Right renal cortex interstitium (tissue), 3 donors: ENCODE data around the gene WDR74. TPM values are rescaled to one million over a fixed set of nuclear protein-coding genes. Genes with fewer than 3 reads are reported as not detected.

ENCODE experiments used
- DNase-seq, 3 donors: peaks; one replicate each; pipeline ENCODE4 v3.0.0-alpha.2; 2013; ENCODE audit warnings: low read depth in 3 of 3, low spot score in 2 of 3
- polyA plus RNA-seq, 3 donors: library from polyadenylated mRNA; unstranded; fragments of 120-200 nt; gene quantifications; one replicate each; pipeline ENCODE4 v1.2.1, GENCODE V29; 2013; ENCODE audit not compliant: insufficient read length in 3 of 3

WDR74 gene
- polyA plus RNA-seq, 3 donors = 31.2 to 36.0 (median 33.7) TPM

DNA sequence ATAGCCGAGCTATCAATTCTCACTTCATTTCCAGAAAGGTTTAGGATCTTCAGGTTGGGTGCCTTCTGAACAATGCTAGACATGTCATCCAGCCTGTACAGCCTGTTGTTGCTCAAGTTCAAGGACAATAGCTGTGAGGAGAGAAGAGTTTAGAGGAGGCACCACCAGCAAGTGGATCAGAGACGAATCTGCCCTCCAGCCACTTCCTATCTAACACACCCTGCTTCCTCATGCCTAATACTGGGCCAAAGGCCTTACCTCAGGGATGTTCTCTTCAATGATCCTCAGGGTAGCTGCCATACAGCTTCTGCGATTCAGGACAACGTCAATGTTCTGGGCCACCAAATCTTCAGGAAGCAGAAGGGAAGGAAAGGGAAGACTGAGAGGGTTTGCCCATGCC, 38.3 kb downstream of the WDR74 start:
- no peak for DNase-seq

DNA sequence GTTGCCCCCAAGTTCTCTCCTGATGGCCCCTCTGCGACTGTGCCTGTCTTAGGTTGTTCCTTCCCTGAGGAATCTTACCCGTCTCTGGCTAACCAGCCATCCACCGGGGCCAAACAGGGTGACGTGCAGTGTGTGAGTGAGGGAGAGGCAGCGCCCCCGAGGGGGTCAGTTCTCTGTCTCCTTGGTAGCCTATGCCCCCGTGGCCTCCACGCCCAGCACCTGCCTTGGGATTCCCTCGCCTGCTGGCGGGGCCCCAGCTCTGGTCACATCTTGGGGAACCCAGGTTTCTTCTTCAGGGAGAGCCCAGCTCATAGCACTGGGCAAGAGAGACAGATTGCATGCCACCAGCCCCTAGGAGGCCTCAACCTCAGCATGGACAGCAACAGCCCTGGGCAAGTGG, 39.9 kb downstream of the WDR74 start:
- no peak for DNase-seq

GRCh38 chr11:62796281-62796680, 43.1 kb downstream of the WDR74 start:
- no peak for DNase-seq

- DNase-seq = no peak
These were observed 45.1 kb downstream of the WDR74 start for GRCh38 chr11:62794201-62794775.

DNA sequence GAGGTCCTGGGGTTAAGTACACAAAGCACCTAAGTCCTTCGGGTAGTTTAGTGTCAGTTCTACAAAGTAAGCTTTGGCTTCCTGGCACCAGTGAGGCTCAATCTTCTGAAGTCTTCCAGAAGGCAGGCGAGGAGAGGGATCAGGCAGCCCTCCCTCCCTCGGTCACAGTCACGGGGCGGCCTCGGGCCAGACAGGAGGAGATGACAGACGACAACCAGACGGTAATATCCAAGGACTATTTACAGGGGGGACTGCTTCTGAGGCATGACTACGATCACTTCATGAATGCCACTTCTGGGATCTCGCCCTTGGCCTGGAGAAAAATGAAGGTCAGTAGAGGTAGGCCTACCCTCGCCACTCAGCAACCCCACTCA, 47.2 kb downstream of the WDR74 start:
- no peak for DNase-seq

- DNase-seq = peak in 2 of 3 donors; percentile 43 to 75
These were observed 47.7 kb downstream of the WDR74 start, which contains the start of gene TMEM223 for GRCh38 chr11:62791501-62792201. TSS of gene TMEM223 (minus strand) at chr11:62792006. CDS start at chr11:62791994, 12 bp downstream.

DNA sequence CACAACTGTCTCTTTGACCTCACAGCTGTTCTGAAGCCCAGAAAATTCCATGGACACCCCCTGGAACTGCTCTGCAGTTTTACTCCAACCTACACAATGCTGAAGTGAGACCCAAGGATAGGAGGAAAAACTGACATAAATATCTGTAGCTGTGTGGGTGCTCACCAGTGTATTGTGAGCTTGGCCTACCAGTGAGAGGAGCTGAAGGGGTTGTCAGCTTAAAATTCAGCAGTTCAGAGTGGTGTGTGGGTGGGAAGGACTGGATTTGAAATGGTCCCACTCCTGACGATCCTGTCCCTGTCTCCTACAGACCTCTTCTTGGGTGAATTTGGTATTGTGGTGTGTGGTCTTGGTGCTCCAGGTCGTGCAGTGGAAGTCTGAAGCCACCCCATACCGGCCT, 49.8 kb downstream of the WDR74 start:
- DNase-seq = no peak

- DNase-seq = no peak
These were observed 50.4 kb downstream of the WDR74 start for GRCh38 chr11:62788991-62789390.

DNA sequence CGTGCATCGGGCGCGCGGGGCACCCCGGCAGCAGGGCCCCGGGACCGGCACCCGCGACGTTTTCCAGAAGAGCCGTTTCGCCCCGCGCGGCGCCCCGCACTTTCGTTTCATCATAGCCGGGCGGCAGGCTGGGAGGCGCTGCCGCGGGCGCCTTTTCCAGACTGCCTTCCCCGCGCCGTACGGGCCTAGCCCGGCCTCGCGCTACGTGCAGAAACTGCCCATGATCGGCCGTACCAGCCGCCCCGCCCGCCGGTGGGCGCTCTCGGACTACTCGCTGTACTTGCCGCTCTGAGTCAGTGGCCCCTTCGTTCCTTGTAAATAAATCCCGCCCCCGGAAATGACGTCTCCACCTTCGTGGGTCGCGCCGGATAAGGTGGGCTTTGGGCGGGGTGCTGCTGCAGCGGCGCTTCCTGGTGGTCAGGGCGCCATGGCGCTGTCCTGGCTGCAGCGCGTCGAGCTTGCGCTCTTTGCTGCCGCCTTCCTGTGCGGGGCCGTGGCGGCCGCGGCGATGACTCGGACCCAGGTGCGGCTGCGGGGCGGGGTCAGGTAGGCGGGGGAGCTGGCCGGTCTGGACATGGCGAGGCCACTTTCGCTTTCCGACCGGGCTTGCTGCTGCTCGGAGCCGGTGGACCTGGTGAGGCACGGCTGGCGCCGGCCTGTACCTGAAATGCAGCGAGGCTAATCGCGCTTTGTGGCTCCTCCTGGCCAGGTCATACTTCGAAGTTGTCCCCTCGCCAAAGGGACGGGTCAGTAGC, 52.2 kb downstream of the WDR74 start, which contains the start of gene TMEM179B:
Gene TMEM179B, plus strand, starts transcription at position 398 of the 755 bp plus-strand sequence. Its CDS starts 30 bp downstream, at position 428.
- peak; percentile 95 to 98 (median 98) for DNase-seq

DNA sequence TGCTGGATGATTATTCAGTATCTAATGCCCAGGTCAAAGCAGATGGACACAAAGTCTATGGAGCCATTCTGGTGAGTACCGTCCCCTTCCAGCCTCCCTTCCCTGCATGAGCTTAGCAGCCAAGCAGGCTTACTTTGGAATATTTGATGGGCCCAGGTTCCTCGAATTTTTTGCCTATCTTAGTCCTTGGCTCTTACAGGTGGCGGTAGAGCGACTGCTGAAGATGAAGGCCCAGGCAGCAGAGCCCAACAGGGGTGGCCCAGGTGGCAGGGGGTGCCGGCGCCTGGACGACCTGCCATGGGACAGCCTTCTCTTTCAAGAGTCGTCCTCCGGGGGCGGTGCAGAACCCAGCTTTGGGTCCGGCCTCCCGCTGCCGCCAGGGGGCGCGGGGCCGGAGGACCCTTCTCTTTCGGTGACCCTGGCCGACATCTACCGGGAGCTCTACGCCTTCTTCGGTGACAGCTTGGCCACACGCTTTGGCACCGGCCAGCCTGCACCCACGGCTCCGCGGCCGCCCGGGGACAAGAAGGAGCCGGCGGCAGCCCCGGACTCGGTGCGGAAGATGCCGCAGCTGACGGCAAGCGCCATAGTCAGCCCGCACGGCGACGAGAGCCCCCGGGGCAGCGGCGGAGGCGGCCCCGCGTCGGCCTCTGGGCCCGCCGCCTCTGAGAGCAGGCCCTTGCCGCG, 52.9 kb downstream of the WDR74 start:
- peak; percentile 71 to 87 (median 83) for DNase-seq

Other genes starting within 250 kb of the WDR74 start
- gene TUT1, start 248.1 kb downstream of the WDR74 start, polyA plus RNA-seq = 10 to 100 TPM; 17.9 to 21.5 (median 19.0) TPM
- 10 to 100 TPM; 90.2 to 96.7 (median 96.2) TPM for gene MTA2, start 237.7 kb downstream of the WDR74 start, polyA plus RNA-seq
- 10 to 100 TPM; 24.4 to 32.6 (median 26.1) TPM for gene EML3, start 226.8 kb downstream of the WDR74 start, polyA plus RNA-seq
- gene ROM1, start 226.3 kb downstream of the WDR74 start, polyA plus RNA-seq = 1 to 10 TPM; 2.7 to 3.6 (median 3.6) TPM
- 10 to 100 TPM; 23.1 to 27.0 (median 25.0) TPM for gene B3GAT3, start 217.6 kb downstream of the WDR74 start, polyA plus RNA-seq
- gene GANAB, start 193.0 kb downstream of the WDR74 start, polyA plus RNA-seq = 100 to 1,000 TPM; 390 to 407 (median 396) TPM
- gene INTS5, start 186.3 kb downstream of the WDR74 start, polyA plus RNA-seq = 10 to 100 TPM; 19.0 to 21.3 (median 19.4) TPM
- gene C11orf98, start 174.4 kb downstream of the WDR74 start, polyA plus RNA-seq = 10 to 100 TPM; 47.0 to 57.9 (median 51.7) TPM
- 1 to 10 TPM; 3.9 to 5.6 (median 4.3) TPM for gene CSKMT, start 174.3 kb downstream of the WDR74 start, polyA plus RNA-seq
- gene UQCC3, start 167.9 kb downstream of the WDR74 start, polyA plus RNA-seq = 1 to 10 TPM; 6.6 to 8.4 (median 6.8) TPM
- gene LBHD1, start 167.3 kb downstream of the WDR74 start, polyA plus RNA-seq = 1 to 10 TPM; 5.4 to 8.2 (median 6.1) TPM
- gene UBXN1, start 160.5 kb downstream of the WDR74 start, polyA plus RNA-seq = 100 to 1,000 TPM; 160 to 169 (median 161) TPM
- under 1 TPM; 0.78 to 0.95 (median 0.85) TPM for gene LRRN4CL, start 150.1 kb downstream of the WDR74 start, polyA plus RNA-seq
- gene BSCL2, start 132.2 kb downstream of the WDR74 start, polyA plus RNA-seq = 10 to 100 TPM; 65.2 to 74.4 (median 71.1) TPM
- gene GNG3, start 131.9 kb downstream of the WDR74 start, polyA plus RNA-seq = 1 to 10 TPM; 1.5 to 1.9 (median 1.7) TPM
- 10 to 100 TPM; 78.7 to 83.8 (median 81.4) TPM for gene HNRNPUL2, start 112.1 kb downstream of the WDR74 start, polyA plus RNA-seq
- 10 to 100 TPM; 35.2 to 42.4 (median 38.0) TPM for gene TTC9C, start 111.1 kb downstream of the WDR74 start, polyA plus RNA-seq
- gene ZBTB3, start 85.4 kb downstream of the WDR74 start, polyA plus RNA-seq = 1 to 10 TPM; 6.8 to 9.1 (median 7.0) TPM
- 100 to 1,000 TPM; 173 to 180 (median 179) TPM for gene POLR2G, start 78.0 kb downstream of the WDR74 start, polyA plus RNA-seq
- 10 to 100 TPM; 27.9 to 30.9 (median 28.4) TPM for gene TAF6L, start 68.2 kb downstream of the WDR74 start, polyA plus RNA-seq
- gene TMEM179B, start 52.2 kb downstream of the WDR74 start, polyA plus RNA-seq = 10 to 100 TPM; 66.4 to 71.6 (median 67.9) TPM
- gene TMEM223, start 47.6 kb downstream of the WDR74 start, polyA plus RNA-seq = 10 to 100 TPM; 22.5 to 26.6 (median 26.3) TPM
- gene NXF1, start 34.1 kb downstream of the WDR74 start, polyA plus RNA-seq = 100 to 1,000 TPM; 107 to 140 (median 121) TPM
- 10 to 100 TPM; 50.3 to 54.5 (median 51.4) TPM for gene STX5, start 7.5 kb downstream of the WDR74 start, polyA plus RNA-seq
- gene TEX54, start 6.7 kb downstream of the WDR74 start, polyA plus RNA-seq = under 1 TPM; 0.28 to 0.43 (median 0.33) TPM
- 100 to 1,000 TPM; 209 to 222 (median 211) TPM for gene SLC3A2, start 41.3 kb upstream of the WDR74 start, polyA plus RNA-seq
- gene CHRM1, start 81.8 kb upstream of the WDR74 start, polyA plus RNA-seq = under 1 TPM in 2 of 3 donors, not detected in 1; 0.04 to 0.15 TPM
- gene SLC22A6, start 145.4 kb upstream of the WDR74 start, polyA plus RNA-seq = 10 to 100 TPM; 18.8 to 34.7 (median 31.3) TPM
- 10 to 100 TPM; 29.0 to 48.6 (median 48.1) TPM for gene SLC22A8, start 176.3 kb upstream of the WDR74 start, polyA plus RNA-seq